ENCODE results near the gene HCFC1R1. TPM values are rescaled to one million over a fixed set of nuclear protein-coding genes. Genes with fewer than 3 reads are reported as not detected.

Gene HCFC1R1
- total RNA-seq, 1 donor from 2014 or later, result 2.6 TPM

DNA sequence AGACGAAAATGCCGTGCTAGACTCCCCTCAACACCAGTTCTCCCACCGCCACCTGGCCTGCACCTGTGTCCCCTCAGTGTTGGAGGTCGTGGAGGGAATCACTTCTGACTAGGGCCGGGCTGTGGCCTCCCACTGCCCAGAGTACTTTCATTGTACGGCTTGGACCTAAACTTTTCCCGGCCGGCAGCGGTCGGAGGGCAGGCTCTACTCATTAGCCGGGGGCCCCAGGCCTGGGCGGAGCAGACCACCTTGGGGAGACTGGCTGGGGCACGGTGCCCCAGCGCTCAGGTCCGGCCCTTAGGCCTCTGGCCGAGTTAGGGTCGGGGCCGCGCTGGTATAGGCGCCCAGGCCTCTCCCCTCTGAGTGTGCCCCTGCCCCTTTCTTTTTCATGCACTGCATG, 6.4 kb downstream of the HCFC1R1 start:
- DNase-seq, result no peak

DNA sequence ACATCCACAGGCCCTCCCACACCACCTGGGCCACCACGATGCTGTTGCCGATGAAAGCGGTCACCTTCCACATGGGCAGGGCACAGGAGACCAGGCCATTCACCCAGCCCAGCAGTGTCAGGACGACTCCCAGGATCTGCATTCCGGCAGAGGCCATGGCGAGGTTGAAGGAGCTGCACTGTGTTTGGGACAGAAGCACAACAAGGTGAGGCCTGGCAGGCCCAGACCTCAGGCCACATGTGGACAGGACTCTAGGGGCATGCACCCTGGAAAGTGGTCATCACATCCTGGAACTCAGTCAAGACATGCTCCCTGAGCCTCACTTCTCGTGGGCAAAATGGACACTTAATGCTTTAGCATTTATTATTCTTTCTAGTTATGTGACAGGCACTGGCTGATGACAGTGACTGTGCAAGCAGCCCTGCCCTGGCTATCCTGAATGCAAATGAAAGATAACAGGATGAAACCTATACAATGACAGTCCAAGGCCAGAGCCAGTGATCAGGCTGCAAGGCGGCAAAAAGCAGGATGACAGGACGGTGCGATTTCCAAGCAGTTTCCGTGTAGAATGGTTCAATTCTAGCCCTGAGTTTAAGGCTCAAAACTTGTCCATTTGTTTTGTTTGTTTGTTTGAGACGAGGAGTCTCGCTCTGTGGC, 7.7 kb downstream of the HCFC1R1 start:
- no peak for DNase-seq

DNA sequence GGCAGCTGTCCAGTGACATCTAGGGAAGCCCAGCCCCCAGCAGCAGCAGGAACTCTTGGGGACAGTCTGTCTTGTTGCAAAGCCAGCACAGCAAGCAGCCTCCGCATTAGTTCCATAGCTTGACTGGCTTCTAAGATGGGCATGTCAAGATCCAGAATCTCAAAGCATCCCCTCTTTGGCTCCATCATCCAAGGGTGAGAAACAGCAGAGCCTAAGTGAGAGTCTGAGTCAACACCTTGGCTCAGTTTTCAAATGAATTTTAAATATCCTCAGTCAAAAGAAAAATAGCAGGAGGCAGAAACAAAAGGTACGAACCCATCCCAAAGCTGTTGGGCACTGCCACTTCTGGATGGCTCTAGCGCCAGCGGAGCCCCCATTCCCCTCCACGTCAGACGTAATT, 8.8 kb downstream of the HCFC1R1 start:
- no peak for DNase-seq

DNA sequence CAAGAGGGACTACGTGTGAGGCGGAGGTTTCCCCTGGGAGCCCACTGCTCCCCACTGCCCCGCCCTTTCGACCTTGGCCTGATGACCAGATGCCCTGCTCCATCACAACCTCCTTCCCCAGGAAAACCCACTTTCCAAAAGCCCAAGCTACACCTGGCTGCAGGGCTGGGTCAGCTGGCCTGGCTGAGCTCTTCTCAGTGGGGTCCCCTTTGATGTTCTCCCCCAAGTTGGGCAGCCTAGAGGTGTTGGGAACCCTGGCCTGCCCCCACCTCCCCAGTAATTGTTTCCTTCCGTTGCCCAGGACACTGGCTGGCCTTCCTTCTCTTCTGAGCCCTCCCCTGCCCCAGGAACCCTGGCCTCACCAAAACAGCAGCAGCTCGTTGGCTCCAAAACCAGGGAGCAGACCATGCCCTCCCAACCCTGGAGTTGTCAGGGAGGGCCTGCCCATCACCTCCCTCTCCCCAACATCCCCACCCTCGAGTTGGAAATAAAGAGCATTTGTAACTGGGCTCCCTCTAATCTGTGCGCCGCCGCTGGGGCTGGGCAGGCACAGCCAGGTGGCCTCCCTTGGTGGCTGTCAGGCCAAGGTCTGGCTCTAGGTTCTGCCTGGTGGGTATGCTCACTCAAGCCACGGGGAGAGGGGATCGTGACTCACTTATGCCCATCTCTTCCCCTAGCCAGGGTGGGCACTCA, 9.6 kb downstream of the HCFC1R1 start:
- DNase-seq, result no peak

DNA sequence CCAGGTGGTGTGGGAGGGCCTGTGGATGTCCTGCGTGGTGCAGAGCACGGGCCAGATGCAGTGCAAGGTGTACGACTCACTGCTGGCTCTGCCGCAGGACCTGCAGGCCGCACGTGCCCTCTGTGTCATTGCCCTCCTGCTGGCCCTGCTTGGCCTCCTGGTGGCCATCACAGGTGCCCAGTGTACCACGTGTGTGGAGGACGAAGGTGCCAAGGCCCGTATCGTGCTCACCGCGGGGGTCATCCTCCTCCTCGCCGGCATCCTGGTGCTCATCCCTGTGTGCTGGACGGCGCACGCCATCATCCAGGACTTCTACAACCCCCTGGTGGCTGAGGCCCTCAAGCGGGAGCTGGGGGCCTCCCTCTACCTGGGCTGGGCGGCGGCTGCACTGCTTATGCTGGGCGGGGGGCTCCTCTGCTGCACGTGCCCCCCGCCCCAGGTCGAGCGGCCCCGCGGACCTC, 10.2 kb downstream of the HCFC1R1 start:
- DNase-seq, result no peak

DNA sequence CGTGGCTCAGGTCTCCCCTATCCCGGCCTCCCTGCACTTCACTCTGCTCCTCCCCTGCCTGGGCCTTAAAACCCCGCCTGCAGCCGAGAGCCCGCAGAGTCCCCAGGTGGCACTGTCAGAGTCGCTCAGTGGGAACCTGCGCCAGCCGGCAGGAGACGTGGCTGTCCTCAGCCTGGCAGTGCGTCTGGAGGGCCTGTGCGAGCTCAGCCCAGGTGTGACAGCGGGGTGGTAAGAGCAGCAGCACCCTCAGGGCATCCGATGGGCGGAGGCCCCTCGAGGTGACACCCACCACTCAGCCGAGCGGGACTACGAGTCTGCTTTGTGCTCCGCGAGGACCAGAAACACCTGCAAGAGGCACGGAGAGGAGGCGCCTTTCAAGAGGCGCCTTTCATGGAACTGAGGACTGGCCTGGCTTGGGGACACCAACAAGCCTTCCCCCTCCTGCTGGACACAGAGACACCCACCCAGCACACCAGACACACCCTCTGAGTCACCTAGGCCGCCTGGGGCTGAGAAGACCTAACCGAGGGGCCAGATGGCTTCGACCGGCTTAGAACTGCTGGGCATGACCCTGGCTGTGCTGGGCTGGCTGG, 10.8 kb downstream of the HCFC1R1 start, which contains the start of gene CLDN9:
CLDN9 (plus strand) TSS at position 96 of the 593 bp plus-strand sequence; CDS start at position 536, 440 bp downstream.
- no peak for DNase-seq

DNA sequence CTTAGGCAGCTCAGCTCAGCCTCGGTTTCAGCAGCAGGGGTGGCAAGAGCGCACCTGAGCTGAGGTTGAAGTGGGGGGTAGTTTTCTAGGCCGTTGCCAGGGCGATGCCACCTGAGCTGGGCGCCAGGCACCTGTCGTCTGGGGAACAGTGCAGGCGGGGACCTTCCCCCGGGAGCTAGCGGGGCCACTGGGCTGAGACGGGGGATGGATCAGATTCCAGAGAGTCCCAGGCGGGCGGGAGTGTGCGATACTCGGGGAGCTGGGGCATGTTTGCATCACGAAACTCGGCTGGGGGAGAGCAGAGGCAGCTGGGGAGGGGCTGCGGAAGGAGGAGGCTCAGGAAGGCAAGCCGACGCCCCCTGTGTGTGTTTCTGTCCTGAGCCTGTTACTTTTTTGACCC, 11.5 kb downstream of the HCFC1R1 start:
- no peak for DNase-seq

DNA sequence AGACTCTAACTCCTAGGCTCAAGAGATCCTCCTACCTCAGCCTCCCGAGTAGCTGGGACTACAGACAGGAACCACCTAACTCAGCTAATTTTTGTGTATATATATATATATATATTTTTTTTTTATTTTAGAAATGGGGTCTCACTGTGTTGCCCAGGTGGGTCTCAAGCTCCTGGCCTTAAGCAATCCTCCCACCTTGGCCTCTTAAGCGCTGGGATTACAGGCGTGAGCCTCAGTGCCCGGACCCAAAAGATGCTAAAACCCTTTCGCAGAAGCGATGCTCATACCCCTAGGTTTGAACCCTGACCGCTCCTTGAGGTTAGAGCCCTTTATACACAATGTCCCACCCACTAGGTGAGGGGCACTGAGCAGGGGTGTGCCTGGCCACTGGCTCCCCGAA, 13.2 kb downstream of the HCFC1R1 start:
- DNase-seq, result no peak

DNA sequence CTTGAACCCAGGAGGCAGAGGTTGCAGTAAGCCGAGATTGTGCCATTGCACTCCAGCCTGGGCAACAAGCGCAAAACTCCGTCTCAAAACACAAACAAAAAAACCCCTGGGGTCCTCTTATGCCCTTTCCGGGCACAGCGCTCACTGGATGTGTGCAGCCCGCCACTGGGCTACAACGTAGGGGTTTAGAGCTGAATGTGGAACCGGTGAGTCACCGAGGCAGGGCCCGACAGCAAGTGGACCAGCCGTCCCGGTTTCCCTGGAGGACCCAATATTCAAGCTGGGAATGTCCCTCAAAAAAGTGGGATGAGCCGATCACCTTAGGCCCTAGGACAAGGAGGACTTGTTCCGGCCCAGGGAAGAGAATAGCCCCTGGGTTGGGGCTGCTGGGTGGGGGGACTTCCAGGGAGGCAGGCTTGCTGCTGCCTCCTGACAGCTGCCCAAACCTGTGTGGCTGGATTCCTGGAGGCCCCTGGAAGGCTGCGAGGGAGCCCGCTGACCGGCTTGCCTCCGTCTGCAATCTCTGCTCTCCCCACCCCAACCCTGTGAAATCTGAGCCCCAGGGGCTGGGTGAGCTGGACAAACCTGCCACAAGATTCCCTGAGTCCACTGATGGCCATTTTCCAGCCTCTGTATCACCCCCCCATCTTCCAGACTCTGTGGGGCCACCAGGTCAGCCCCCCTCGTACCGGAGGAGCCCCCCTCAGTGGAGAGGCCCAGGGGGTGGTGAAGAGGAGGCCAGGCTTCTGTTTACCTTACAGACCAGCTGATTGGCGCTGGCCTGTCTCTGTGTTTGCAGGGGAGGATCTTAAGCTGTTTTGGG, 14.0 kb downstream of the HCFC1R1 start:
- no peak for DNase-seq

DNA sequence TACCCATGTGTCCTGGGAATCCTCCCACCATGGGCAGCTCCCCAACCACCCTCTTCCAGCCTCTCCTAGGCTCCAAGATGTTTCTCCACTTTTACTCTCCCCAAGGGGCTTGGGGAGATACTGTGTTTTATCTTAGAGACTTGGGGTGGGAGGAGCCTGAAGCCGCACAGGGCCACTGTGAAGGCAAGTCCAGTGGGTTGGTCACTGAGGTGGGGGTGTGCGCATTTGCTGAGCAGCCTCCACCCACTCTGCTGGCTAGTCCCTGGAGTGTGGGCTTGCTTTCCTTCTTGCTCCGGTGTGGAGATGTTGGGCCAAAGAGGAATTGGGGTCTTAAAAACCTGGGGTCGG, 15.1 kb downstream of the HCFC1R1 start:
- DNase-seq, result no peak

DNA sequence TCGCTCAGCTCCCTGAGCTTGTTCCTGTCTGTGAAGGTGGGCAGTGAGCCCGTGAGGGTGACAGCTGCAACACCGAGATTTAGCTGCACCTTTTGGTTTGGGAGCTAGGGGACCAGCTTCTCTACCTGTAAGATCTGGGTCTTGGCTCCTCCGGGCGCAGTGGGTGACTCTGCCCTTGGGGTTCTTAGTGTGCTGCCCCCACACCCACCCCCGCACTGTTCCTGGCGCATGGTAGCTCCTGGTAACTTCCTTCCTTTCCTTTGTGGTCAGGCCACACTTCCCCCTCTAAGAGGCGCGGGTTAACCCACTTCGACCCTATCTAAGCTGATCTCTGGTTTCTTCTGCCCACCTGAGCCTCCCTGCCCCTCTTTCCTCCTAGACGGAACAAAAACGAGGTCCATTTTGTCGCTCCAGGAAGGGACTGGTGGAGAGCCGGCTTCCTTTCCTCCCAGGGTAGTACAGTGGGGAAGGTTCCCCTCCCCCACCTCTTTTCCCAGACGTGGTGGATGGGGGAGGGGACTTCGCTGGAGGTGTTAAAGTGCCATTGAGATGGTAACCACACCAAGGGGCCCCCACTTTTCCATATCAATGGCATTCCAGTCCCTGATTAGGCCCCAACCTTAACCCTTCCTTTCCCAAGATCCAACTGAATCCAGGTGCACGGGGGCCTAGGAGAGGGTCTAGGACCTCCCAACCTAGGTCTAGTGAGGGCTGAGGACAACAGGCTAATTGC, 15.6 kb downstream of the HCFC1R1 start:
- DNase-seq, result peak; percentile 43

DNA sequence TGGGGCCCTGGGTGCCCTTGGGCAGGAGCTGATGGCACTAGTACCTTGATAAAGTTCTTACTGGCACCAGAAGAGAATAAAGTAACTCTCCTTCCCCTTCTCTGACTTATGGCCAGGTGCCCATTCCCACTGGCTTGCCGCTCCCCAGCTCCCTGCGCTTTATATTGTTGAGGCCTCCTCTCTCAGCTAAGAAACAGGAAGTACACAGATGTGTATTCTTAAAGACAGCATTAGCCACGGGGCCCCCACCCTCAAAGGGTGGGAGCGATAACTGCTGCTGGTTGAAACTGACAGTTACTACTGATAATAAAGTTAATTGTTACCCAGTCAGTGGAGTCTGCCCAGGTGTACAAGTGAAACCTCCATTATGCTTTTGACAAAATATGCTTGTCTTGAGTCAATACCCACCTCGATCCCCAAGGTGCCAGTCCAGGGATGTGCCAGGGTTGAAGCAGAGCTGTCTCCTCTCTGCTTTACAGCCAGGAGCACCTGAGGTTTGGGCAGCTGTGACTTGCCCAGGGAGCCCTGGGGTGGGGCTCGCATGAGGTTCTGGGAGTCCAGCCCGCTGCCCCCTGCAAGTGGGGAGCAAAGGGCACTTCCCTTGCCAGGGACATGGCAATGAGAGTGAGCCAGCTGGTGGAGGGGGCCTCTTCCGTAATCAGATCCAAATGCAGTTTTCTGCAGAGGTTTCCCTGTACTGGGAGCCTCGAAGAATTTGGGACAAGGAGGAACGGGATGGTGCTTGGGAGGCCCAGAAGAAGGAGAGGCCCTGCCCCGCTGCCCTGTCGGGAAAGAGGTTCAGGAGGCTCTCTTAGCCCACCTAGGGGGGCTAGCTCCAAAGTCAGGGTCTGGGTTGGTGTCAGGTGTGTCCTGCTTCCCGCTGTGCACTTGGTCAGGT, 16.4 kb downstream of the HCFC1R1 start:
- no peak for DNase-seq

DNA sequence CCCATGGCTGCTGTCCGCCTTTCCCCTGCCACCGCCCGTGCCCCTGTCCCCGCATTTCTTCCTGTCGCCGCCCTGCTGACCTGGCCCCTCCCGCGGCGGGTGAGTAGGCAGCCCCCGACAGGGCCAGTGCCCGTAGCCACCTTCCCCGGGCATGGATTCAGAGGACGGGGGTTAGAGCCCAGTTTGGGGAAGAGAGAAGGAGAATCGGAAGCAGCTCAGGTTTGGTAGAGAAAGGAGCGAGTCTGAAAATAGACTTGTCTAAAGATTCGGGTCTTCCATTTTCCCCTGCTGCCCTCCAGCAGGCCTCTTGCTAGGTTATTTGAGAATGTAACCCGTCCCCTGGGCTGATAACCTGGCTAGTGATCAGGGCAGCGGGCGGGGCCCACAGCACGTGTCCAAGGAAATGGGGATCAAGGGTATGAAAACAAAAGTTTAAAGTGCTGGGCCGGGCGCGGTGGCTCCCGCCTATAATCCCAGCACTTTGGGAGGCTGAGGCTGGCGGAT, 18.9 kb downstream of the HCFC1R1 start:
- no peak for DNase-seq

DNA sequence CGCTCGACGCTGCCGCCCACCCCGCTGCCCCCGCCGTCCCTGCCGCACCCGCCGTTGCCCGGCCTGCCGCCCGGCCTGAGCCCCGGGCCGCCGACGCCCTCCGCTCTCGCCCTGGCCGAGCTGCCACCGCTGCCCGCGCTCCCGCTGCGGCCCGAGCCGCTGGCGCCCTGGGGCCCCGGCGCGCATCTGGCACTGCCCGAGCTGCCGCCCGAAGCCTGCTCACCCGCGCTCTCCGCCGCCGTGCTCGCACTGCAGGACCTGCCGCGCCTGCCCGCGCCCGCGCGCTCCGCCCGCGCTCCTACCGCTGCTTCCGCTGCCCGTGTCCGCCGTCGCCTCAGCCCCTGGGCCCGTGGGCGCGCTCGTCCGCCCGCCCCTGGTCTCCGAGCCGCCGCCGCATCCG, 19.4 kb downstream of the HCFC1R1 start:
- DNase-seq, result peak; percentile 19

DNA sequence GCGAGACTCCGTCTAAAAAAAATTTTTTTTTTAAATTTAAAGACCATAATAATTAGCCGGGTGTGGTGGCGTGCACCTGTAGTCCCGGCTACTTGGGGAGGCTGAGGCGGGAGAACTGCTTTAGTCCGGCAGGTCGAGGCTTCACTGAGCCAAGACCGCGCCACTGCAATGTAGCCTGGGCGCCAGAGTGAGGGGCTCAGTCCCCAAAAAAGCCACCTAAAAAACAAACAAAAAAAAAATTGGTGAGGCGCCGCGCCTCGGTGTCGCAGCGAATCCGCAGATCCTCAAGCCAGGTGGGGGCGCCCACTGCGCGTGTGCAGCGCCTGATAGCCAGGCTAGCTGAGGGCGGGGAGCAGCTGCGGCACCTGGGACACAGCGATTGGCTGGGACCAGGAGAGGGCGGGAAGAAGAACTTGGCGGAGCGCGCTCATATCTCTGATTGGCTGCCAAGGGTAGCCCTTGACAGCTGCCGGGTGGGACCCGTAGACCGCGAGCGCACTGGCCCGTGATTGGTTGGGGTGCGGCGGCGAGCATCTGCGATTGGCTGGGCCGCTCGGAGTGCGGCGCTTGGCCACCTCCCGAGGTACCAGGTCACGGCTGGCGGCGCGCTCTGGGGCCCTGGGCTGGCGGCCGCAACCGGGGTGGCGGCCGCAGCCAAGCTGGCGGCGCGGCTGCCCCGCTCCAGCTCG, 20.0 kb downstream of the HCFC1R1 start:
- peak; percentile 100 for DNase-seq

DNA sequence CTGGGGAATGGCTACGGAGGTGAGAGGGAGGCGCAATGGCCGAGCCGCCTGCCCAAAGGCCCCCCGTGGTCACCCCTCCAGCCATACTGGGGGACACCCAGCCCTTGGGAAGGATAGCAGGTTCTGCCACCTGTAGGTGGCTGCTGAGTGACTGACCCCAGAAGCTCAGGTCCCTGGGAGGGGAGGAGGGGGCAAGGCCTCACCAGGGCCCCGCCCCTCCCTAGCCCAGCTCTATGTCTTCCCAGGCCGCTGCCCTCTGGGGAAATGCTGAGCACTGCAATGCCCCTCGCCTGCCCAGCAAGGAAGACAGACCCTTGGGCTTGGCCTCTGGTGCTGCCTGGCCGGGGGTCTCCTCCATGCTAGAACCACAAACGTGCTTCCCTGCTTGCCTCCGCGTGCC, 22.4 kb downstream of the HCFC1R1 start:
- DNase-seq, result no peak

DNA sequence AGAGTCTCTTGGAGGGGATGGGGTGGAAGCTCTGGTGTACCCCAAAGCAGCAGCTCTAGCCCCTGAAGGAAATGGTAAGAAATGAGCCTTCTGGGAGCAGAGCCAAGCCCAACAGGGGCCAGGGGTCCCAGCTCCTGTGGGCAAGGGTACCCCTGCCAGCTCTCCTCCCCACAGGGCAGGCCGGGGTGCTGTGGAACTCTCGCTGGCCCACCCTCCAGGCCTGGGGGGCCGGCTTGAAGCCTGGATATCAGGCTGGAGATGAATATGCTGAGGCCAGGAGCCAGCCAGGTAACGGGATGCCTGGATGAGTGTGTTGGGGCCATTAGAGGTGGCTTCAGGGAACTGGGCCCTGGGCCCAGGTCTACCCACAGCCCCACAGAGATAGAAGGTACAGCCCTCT, 23.2 kb downstream of the HCFC1R1 start:
- DNase-seq, result no peak

DNA sequence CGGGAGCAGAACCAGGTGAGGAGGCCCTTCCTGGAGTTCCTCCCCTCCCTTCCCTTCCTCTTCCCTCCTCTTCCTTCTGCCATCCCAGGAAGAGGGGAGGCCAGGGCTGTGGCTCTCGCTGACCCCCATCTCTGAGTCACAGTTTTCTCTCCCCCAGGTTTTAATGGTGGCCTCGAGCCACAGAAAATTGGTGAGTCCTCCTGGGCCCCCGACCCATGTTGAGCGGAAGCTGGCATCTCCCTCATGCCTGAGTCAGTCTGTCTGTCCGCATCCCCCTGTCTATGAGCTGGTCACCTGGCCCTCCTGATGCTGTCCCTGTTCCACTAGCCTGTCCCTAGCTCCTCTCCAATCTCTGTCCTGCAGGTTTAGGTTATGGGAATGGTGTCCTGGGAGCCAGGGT, 23.8 kb downstream of the HCFC1R1 start:
- no peak for DNase-seq

DNA sequence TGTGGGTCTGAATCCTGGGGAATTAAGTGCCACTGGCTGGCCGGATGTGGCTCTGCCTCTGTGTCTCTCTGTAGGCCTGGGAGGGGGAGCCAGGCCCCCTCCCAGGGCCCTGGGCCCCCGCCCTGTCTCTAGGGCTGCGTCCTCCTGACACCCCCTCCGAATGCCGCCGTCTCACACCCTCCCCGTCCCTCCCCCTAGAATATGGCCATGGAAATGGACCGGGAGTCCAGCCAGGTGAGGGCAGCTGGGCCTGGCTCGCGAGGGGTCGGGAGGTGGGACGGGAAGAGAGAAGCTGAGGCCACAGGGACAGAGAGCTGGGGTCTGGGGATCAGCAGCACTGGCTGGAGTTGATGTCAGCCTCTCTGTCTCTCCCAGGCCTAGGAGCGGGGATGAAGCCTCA, 27.4 kb downstream of the HCFC1R1 start:
- DNase-seq, result no peak

DNA sequence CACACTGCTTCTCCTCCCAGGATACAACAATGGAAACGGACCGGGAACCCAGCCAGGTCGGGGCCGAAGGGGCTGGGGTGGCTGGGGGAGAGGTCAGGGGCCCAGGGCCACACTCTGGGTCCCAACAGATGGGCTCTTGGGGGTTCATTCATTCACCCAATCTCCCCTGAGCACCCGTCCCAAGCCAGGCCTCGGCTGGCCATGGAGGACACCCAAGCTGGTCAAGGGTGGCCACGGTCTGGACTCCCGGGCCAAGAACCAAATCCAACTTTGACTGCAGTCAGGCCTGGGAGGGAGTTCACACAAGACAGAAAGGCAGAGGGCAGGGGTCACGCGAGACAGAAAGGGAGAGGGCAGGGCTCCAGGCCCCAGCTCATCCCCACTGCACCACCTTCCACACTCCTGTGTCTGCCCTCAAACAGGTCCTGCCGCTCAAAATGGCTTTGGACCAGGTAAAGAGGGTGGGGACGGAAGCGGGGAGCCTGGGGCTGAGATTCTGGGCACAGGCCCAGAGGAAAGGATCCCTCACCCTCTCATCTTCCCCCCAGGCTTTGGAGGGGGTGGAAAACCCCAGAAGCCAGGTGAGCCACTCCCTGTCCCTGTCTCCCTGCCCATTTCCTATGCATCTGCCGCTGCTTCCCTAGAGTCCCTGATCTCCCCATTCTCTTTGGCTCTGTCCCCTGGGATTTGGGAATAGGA, 31.2 kb downstream of the HCFC1R1 start:
- no peak for DNase-seq

Measured in dermis blood vessel endothelial cell (primary cell).